ENCODE data around the gene TBC1D22A.

Gene TBC1D22A

GRCh38 chr22:46913351-46913750 lies 150.9 kb downstream of the TBC1D22A start:
- DNase-seq = no peak

GRCh38 chr22:46914481-46914880 lies 152.0 kb downstream of the TBC1D22A start:
- DNase-seq = no peak

- no peak for DNase-seq
Observed at GRCh38 chr22:46914916-46915894, 152.8 kb downstream of the TBC1D22A start.

- DNase-seq = no peak
Observed at GRCh38 chr22:46915950-46916730, 153.7 kb downstream of the TBC1D22A start.

GRCh38 chr22:46916886-46917770 lies 154.7 kb downstream of the TBC1D22A start:
- no peak for DNase-seq

- no peak for DNase-seq
Observed at GRCh38 chr22:46917771-46918101, 155.3 kb downstream of the TBC1D22A start.

- no peak for DNase-seq
Observed at GRCh38 chr22:46918197-46918596, 155.7 kb downstream of the TBC1D22A start.

- no peak for DNase-seq
Observed at GRCh38 chr22:46922037-46922436, 159.6 kb downstream of the TBC1D22A start.

GRCh38 chr22:46923394-46923793 lies 160.9 kb downstream of the TBC1D22A start:
- no peak for DNase-seq

- no peak for DNase-seq
Observed at GRCh38 chr22:46925818-46926217, 163.4 kb downstream of the TBC1D22A start.

GRCh38 chr22:46929046-46929709 lies 166.7 kb downstream of the TBC1D22A start:
- DNase-seq = no peak

GRCh38 chr22:46929710-46930204 lies 167.3 kb downstream of the TBC1D22A start:
- DNase-seq = no peak

GRCh38 chr22:46931414-46931813 lies 169.0 kb downstream of the TBC1D22A start:
- no peak for DNase-seq

GRCh38 chr22:46931881-46932280 lies 169.4 kb downstream of the TBC1D22A start:
- no peak for DNase-seq

GRCh38 chr22:46933040-46933930 lies 170.8 kb downstream of the TBC1D22A start:
- DNase-seq = no peak

- no peak for DNase-seq
Observed at GRCh38 chr22:46934172-46934745, 171.8 kb downstream of the TBC1D22A start.

GRCh38 chr22:46934746-46935491 lies 172.5 kb downstream of the TBC1D22A start:
- no peak for DNase-seq

- DNase-seq = no peak
Observed at GRCh38 chr22:46935506-46936377, 173.3 kb downstream of the TBC1D22A start.
